ENCODE measurements around the gene ATP1A4.
"Not testable (repeated sequence)": the region's sequence is repeated elsewhere in the genome, so short reads cannot be mapped to it uniquely, and the experiment has no call there.

Gene ATP1A4

DNA sequence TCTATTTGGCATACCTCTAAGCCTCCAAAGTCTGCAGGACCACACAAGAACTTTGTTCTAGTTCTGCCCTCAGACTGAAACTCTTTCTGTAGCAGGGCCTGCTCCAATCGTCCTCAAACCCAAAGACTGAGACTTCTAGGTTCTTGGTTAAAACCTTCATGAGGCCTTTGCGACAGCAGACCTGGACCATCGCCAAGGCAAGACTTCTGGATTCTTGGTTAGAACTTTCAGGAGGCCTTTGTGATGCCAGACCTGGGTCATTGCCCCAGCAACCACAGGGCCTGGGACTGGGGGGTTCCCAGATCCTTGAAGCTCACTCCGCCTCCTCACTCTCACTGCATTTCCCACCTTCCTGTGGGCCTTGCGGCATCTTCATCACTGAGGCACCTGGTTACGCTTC lies at the start of gene ATP1A4:
Gene ATP1A4, plus strand, starts transcription at position 301 of the 400 bp plus-strand sequence. CDS start 438 bp downstream, outside the sequence.
- DNase-seq = no peak

DNA sequence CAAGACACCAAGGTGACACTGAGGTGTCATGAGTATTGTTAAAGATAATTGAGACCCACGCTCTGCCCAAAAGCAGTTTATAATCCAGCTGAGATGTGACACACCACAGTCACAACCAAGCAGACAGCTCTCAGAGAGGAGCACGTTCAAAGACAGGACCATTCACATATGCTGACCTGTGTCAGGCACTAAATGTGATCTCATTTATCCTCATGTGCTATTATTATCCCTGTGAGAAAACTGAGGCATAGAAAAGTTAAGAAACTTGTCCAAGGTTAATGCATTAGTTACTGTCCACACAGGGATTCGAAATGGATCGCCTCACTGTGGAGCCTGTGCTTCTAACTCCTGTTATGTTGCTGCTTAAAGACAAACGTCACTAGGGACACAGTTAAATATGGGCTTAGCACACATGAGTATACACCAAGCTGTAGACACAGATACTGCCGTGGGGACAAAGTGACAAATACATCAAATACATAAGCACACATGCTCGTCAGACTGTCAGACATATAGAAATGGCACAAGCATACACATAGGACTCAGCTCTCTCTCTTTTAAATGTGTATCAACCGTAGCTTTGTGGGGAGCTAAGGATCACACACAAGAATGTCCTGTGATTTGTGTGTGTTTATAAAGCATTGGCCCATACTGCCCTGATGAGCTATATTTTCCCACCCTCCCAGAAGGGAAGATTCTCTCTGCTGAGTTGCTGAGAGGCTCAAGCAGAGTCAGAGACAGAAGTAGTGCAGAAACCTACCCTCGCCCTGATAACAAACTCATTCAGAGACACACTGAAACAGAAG lies 49.5 kb upstream of the ATP1A4 start:
- DNase-seq = no peak

DNA sequence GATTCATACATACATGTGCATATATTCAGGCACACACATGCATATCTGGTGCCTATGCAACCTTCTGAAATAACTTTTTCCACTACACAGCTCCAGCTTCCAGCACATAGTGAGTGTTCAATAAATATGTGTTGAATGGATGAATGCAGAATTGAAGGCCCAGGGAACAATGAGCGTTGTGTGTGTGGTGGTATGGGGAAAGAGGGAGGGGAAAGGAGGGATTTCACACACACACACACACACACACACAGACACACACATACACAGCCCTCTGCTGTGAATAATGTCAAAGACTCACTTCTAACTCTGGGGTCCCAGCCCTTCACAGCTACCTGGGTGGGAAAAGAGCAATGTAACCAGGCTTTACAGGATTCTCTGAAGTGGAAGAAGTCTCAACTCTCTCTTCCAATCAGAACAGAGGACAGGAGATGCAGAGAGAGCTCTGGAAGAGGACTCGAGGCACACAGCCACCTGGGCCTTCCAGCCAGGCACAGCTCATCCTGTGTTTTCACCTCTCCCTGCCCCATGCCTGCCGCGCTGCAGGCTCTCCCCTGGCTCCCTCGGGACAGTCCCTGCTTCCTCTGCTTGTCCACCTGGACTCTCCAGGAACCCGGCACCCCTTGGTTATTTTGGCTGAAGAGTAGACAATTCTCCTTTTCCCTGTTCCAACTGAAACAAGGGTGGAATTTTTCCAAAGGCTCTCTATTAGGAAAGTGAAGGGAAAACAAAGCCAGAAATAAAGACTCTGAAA lies 47.6 kb upstream of the ATP1A4 start:
- no peak for DNase-seq

DNA sequence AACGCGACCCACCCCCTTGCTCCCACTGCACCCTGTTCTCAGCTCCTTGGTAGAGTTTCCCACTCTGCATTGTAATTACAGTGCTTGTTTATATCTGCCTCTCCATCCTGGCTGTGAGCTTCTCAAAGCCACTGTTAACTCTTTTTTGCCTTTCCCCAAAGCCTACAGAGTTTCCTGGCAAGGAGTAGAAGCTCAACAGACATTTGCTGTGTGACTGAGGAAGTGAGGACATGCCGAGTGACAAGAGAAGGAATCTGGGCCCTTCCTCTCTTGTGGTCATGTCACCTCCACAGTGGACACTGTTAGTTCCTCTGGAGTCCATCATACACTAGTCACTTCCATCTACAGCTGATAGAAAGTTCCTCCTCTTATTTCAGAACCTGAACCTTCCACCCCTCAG lies 46.9 kb upstream of the ATP1A4 start:
- no peak for DNase-seq

DNA sequence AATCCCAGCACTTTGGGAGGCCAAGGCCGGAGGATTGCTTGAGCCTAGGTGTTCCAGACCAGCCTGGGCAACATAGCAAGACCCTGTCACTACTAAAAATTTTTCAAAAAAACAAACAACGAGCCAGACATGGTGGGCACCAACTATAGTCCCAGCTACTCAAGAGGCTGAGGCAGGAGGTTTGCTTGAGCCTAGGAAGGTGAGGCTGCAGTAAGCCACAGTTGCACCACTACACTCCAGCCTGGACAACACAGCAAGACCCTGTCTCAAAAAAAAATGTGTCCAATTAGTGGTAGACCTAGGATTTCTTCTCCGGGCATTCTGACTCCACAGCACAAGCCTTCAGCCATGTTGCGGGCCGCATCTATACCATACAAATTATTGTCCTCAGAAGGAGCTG lies 46.2 kb upstream of the ATP1A4 start:
- DNase-seq = no peak

DNA sequence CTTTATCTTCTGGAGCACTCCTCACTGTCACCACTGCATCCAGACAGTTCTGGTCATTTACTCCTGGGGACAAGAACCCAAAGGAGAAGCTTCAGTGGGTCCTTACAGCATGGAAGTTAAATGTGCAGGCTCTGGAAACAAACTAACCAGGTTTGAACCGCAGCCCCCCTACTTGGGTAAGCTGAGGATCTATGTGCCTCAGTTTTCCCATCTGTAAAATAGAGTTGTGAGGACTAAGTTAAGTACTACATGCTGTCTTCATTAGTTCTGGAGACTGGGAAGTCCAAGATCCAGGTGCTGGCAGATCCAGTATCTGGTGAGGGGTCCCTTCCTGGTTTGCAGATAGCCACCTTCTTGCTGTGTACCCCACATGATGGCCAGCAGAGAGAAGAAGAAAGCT lies 43.9 kb upstream of the ATP1A4 start:
- DNase-seq = no peak

DNA sequence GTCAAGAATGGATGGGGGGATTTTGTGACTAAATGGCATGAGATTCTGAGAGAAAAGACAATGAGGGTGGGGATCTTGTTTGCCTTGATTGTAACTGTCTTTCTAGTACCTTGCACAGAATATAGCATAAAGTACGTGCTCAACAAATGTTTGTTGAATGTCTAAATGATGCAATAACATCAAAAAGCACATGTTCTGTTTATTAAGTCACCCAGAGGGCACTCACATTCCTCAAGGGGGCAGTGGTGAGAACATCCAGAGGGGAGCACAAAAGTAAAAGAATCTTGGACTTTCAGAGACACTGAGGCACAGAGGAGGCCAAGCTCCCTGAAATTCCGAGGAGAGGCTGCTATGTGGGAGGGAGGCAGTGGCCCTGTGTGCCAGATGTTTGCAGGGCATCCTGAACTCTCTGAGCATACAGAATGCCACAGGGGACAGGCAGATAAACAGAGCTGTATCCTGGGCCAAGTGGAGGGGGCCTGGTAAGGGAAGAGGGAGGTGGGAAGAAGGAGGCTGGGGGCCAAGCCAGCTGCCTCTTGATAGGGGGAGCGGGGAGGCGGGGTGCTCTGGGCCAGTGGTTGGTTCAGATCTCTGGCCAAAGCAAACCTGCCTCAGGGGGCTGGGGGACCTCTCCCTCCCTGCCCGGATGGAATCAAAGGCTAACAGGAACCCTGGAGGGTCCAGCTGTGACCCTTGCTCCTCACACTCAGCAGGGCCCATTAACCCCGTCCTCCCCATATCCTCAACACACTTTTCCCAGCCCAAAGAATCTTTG lies 42.3 kb upstream of the ATP1A4 start:
- DNase-seq = no peak

DNA sequence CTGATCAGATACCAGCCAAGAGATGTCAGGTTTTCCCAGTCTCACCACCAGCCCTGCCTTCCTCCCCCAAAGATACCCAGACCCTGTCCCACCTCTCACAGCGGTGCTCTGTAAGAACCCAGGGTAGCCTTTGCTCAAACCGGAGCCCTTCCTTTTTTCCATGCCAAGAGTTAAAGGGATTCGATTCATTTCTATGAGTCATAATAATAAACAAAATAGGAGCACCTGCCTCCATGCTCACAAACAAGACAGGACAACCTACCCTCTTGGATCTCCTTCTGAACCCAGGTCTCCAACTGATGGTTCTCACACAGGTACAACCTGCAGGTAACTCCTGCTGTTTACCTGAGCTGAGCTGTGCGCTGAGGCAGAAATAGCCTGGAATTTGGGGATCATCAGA lies 41.7 kb upstream of the ATP1A4 start:
- no peak for DNase-seq

DNA sequence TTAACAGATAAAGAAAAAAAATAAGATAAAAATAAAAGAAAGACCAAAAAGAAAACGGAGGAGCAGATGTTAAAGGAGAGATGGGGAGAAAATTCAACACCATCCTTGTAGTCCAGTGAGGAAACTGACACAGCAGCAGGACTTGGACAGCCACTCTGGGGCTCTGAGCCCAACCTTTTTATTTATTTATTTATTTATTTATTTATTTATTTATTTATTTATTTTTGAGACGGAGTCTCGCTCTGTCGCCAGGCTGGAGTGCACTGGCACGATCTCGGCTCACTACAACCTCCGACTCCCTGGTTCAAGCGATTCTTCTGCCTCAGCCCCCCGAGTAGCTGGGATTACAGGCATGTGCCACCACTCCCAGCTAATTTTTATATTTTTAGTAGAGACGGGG lies 39.9 kb upstream of the ATP1A4 start:
- not testable (repeated sequence) for DNase-seq

DNA sequence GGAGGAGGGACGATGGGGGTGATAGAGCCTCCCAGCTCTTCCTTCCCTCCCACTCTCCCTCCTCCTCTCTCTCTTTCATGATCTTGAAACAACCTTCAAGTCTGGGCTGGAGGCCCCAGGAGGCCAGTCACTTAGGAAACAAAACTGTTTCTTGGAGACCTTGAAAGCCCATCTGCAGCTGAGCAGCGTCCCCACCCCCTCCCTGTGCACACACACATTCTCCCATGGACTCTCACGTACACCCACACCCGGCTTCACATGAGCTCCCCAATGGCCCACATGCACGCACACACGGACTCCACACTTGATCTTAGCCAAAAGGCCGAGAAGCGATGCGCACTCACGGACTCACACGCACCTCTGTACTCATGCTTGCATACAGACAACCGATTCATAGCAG lies 39.0 kb upstream of the ATP1A4 start:
- no peak for DNase-seq

DNA sequence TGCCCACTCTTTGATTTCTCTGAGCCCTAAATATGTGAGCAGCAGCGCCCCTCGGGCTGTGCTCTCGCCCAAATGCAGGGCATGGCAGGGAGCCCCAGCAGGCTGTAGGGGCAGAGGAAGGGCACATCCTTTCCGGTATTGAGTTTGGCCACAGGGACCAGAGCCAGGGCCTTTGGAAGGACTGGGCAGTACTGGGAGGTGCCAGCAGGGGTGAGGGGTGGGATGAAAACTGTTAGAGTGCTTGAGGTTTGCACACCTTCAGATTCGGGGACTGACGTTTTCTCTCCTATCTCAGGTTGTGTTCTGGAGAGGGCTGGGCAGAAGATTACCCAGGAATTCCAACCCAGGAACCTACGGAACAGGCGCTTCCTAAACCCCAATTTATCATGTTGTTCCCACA lies 38.0 kb upstream of the ATP1A4 start:
- no peak for DNase-seq

DNA sequence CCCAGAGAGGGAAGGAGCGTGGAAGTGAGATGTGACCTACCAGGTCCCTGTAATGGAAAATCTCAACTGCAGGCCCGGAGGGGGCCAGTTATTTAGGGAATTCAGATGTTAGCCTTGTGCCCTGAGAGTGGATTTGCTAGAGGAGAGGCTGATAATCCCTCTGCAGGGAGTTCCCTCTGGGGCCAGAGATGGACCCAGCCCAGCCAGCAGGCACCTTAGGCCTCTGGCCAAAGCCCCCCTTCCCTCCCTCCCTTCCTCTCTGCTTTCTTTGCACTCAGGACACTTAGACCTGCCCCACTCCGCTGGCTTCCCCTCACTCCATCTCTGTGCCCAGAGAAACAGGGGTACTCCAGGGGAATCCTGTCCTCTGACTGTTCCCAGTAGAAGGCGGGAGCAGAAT lies 37.3 kb upstream of the ATP1A4 start:
- DNase-seq = no peak

DNA sequence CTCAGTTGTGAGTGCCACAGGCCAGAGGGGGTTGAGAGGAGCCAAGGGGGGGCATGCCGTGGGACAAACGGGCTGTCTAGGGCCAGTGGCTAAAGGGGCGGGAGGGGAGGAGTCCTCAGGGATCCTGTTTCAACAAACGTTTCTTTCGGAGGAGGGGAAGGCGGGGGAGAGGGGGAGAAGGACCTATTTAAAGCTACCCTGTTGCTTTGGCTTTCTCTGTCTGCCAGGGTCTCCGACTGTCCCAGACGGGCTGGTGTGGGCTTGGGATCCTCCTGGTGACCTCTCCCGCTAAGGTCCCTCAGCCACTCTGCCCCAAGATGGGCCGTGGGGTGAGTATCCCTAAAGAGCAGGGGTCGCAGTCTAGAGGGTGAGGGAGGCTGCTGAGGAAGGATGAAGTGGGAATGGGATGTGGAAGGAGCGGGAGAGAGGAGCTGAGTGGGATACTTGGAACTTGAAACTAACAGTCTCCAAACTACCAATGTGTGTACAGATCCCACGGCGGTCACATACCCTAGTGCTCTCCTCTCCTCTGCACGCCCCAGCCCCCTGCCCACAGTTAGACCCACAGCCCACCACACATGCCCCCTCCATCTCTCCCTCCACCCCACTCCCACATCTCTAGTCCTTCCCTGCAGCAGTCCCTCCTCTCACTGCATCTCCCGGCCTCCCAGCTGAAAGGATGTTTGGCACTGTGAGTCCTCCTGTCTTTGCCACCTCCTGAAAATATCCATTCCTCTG lies 35.7 kb upstream of the ATP1A4 start, which contains the start of gene ATP1A2:
Gene ATP1A2, plus strand, starts transcription at position 215 of the 738 bp plus-strand sequence. Its CDS starts 103 bp downstream, at position 318.
- DNase-seq = no peak

DNA sequence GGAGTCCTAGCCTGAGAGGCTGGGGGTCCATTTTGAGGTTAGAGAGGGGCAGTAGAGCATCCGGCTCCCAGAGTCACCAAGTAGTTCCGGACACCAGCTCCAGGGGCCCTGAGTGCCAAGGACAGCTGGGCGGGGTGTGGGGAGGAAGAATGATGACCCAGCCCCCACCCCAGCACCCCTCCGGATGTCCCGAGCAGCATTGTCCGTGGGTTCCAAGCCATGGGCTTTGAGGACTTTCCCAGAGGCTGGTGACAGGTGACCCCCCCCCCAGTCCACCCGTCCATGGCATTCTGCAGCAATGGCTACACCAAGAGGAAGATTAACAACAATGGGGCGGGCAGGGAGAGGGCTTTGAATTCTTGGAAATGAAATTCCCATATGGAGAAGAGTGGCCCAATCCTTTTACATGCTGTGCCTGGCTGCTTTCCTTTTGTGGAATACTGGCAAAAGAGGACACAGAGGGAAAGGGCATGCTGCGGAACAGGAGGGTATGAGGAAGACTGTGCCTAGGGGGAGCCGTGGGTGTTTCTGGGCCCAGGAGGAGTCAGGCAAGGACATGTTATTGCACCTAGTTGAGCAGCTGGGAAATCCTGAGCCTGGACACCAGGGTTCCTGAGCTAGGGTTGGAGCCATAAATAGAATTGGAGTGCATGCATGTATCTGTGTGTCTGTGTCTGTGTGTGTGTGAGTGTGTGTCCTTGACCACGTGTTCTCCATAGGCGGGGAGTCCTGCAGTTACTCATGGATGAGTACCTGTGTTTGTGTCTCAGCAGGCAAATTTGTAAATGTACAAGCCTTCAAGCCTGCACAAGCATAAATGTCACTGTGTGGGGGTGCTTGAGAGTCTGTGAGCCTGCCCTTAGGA lies 34.9 kb upstream of the ATP1A4 start:
- DNase-seq = no peak

DNA sequence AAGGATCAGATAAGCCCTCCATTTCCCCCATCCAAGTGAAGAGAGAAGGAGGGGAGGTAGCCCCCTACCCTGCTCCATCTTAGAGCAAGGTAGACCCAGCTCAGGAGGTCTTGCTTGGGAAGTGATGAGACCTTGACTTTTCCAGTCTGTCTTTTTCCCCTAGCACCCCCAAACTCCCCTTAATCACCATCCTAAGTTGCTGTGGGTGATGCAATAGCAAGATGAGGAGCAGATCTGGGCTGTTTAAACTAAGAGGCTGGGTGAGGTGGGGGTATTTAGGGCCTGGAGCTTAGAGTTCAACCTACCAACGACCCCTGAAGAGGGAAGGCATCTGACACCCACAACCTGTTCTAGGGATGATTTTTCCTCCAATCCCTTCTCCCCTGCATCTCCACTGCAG lies 34.1 kb upstream of the ATP1A4 start:
- no peak for DNase-seq

DNA sequence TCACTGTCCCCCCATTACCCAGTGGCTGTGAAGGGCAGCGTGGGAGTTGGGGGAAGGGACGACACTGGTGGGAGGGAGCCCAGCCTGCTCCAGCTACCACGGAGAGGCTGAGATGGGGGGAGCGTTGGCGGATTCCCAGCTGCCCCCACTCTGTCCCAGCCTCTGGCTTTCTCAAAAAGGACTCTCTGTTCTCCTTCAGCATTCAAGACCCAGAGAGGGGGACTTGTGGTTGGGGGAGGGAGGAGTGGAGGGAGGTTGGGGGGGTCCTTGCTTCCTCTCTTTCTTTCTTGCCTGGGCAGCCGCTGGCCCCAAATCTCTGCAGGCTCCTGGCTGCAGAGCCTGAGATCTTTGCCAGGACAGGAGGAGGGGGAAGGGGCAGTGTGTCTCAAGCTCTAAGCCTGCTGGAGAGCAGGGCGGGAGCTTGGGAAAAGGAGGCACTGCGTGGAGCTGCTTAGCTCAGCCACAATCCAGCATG lies 33.7 kb upstream of the ATP1A4 start:
- no peak for DNase-seq

DNA sequence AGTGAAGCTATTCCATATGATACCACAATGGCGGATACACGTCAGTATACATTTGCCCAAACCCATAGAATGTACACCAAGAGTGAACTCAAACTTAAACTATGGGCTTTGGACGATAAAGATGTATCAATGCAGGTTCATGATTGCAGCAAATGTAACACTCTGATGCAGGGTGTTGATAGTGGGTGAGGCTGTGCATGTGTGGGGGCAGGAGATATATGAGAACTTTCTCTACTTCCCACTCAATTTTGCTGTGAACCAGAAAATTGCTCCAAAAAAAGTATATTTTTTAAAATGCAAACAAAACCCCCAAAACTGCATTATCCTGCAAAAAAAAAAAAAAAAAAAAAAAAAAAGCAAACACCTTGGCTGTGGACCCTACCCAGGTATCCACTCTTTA lies 32.5 kb upstream of the ATP1A4 start:
- DNase-seq = no peak

DNA sequence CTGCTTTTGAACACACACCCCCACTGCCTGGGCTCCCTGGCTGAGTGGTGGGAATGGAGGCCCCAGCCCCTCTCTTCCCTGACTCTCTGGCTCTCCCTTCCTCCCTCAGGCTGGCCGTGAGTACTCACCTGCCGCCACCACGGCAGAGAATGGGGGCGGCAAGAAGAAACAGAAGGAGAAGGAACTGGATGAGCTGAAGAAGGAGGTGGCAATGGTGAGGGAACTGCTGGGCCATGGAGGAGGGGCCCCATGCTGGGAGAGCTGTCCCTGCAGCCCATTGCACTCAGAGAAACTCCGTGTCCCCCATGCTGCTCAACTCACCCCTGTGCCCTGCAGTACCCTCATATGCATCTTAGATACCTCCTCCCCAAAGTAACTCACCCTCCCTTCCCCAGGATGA lies 30.6 kb upstream of the ATP1A4 start:
- no peak for DNase-seq

DNA sequence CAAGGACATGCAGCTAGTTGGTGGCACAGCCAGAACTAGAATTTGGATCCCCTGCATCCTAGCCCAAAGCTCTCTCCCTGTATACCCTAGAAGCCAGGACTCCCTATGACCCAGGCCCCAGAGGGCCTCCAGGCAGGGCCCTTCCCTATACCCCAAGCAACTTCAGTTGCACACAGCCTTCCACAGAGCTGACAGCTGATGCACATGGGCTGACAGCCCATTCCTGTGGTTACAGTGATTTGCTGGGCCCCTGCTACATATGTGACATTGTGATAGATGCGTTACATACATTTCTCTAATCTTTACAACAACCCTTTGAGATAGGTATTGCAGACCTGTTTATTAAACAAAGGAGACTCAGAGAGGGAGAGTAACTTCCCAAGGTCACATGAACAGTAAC lies 30.0 kb upstream of the ATP1A4 start:
- DNase-seq = no peak

DNA sequence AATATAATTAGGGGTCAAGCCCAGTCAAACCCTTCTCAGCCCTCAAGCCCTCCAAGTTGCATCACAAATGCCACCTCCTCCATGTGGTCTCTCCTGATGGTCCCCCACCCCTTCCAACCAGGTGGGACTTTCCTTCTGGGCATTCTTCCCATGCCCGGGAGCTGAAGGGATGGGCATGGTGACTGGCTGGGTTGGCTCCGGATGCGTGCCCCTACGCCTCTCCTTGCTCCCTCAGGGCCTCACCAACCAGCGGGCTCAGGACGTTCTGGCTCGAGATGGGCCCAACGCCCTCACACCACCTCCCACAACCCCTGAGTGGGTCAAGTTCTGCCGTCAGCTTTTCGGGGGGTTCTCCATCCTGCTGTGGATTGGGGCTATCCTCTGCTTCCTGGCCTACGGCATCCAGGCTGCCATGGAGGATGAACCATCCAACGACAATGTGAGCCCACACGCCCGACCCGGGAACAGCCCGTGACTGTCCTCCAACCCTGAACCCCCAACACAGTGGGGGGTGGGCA lies 28.4 kb upstream of the ATP1A4 start:
- DNase-seq = no peak

DNA sequence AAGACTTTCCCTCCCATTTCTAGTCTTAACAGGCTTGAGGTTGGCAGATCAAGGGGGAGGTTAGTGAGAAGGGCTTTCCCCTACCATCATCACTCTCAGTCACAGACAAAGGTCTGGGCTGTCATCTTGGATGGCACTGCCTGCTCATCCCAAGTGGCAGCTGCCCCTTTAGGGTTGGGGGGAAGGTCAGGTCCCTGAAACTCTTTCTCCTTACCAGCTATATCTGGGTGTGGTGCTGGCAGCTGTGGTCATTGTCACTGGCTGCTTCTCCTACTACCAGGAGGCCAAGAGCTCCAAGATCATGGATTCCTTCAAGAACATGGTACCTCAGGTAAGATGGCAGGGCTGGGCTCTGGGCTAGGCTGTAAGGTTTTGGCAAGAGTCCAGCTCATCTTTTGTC lies 27.7 kb upstream of the ATP1A4 start:
- no peak for DNase-seq

Measured in NCI-H2029 treated with DMSO at 0.1 percent for 48 hours (cell line).